DOHH2 (cell line): ENCODE measurements around the gene VEGFA.

Source experiments
- H3F3A ChIP-seq: fragments of 200-600 bp; sonication (generic), shearing (Covaris generic); 2 replicates; pipeline ENCODE4 v1.6.0; 2016; ENCODE audit warnings: antibody characterized with exemption, mild to moderate bottlenecking; ENCODE audit not compliant: control insufficient read depth, insufficient read depth
- H3K27ac ChIP-seq: fragments of 200-600 bp; sonication (generic); 2 replicates; pipeline ENCODE4 v1.5.1; 2014; ENCODE audit warnings: low read depth, mild to moderate bottlenecking, low read length, moderate library complexity
- H3K27me3 ChIP-seq: fragments of 200-600 bp; sonication (generic); 2 replicates; pipeline ENCODE4 v1.6.1; 2014; ENCODE audit warnings: mild to moderate bottlenecking, low read length, mixed read lengths; ENCODE audit not compliant: control insufficient read depth
- H3K36me3 ChIP-seq: fragments of 200-600 bp; sonication (generic); 2 replicates; pipeline ENCODE4 v1.6.1; 2014; ENCODE audit warnings: mild to moderate bottlenecking, low read length, moderate library complexity, mixed read lengths; ENCODE audit not compliant: control insufficient read depth
- H3K4me1 ChIP-seq: fragments of 200-600 bp; sonication (generic); 2 replicates; pipeline ENCODE4 v1.6.1; 2014; ENCODE audit warnings: mild to moderate bottlenecking, low read length, mixed read lengths; ENCODE audit not compliant: control insufficient read depth
- H3K4me2 ChIP-seq: fragments of 200-600 bp; sonication (generic); 2 replicates; pipeline ENCODE4 v1.6.0; 2014; ENCODE audit warnings: mild to moderate bottlenecking, low read length, moderate library complexity
- H3K4me3 ChIP-seq: fragments of 200-600 bp; sonication (generic); 2 replicates; pipeline ENCODE4 v1.5.1; 2014; ENCODE audit warnings: mild to moderate bottlenecking, low read length, mixed read lengths
- H3K79me2 ChIP-seq: fragments of 200-600 bp; sonication (generic); 2 replicates; pipeline ENCODE4 v1.6.1; 2014; ENCODE audit warnings: mild to moderate bottlenecking, low read length, mixed read lengths; ENCODE audit not compliant: control insufficient read depth
- H3K9me2 ChIP-seq: fragments of 200-600 bp; sonication (generic); replicated peaks from 2 replicates; pipeline ENCODE4 v1.6.1; 2014; ENCODE audit warnings: mild to moderate bottlenecking, low read length, mixed read lengths; ENCODE audit not compliant: control insufficient read depth
- H3K9me3 ChIP-seq: fragments of 200-600 bp; sonication (generic); 2 replicates; pipeline ENCODE4 v1.6.1; 2014; ENCODE audit warnings: antibody characterized with exemption, low read length, mixed read lengths; ENCODE audit not compliant: control insufficient read depth, insufficient read depth
- H4K20me1 ChIP-seq: fragments of 200-600 bp; sonication (generic); 2 replicates; pipeline ENCODE4 v1.6.0; 2014; ENCODE audit warnings: low read depth, mild to moderate bottlenecking, antibody characterized with exemption, low read length, moderate library complexity; ENCODE audit not compliant: control insufficient read depth, insufficient read depth
- EZH2phosphoT487 ChIP-seq: fragments of 200-600 bp; sonication (generic); IDR thresholded peaks from 2 replicates; pipeline ENCODE4 v1.6.1; 2017; ENCODE audit warnings: borderline replicate concordance, mild to moderate bottlenecking, antibody characterized with exemption, low read length, moderate library complexity, mixed read lengths
- TF ChIP-seq, protein P1 (sequence below): fragments of 200-600 bp; sonication (generic); IDR thresholded peaks from one replicate; pipeline ENCODE4 v1.5.1; 2014; ENCODE audit warnings: antibody characterized with exemption, mild to moderate bottlenecking, low read depth, low read length; ENCODE audit not compliant: poor library complexity, severe bottlenecking

VEGFA gene

DNA sequence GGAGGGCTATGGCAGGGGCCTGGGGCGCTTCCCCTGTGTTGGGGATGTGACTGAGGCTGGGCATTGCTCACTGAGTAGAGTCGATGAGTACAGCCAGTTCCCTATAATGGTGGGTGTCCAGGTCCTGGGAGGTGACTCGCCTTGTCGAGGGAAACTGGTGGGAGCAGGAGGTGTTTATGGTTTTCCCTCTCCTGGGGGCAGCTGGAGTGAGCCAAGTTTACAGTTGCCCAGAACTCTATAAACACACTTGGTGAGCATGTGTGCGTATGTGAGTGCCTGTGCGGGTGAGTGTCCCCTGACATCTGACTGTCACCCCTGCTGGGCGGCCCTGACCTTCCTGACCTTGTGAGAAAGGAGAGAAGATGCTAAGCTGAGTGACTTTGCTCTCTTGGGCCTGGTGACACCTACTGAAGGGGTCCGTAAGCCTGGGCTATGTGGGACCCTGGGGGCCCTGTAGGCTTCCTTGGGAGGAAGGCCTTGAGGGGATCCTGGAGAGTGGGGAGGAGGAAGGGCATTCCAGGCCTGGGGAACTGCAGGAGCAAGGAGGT is 65.9 kb downstream of the VEGFA start:
- Histone ChIP-seq H4K20me1 (no peaks in the 10 kb centered on the region), H3K9me3 (no peaks in the 10 kb centered on the region)

More for the DNA sequence above, 65.9 kb downstream of the VEGFA start:
- no peak overlapping the region for H3K4me2 ChIP-seq
- no peak overlapping the region for H3K27ac ChIP-seq
- H3K36me3 ChIP-seq: no peaks in the 10 kb centered on the region
- H3K4me3 ChIP-seq: no peak overlapping the region
- no peaks in the 10 kb centered on the region for H3K9me2 ChIP-seq
- peaks cover 17% of the 10 kb centered on the region; the same call in 1 of the 2 replicates for H3K27me3 ChIP-seq
- H3F3A ChIP-seq: no peaks in the 10 kb centered on the region
- no peaks in the 10 kb centered on the region for H3K79me2 ChIP-seq
- H3K4me1 ChIP-seq: no peaks in the 10 kb centered on the region
- TF ChIP-seq EZH2phosphoT487: no peak
- TF ChIP-seq, protein P1, sequence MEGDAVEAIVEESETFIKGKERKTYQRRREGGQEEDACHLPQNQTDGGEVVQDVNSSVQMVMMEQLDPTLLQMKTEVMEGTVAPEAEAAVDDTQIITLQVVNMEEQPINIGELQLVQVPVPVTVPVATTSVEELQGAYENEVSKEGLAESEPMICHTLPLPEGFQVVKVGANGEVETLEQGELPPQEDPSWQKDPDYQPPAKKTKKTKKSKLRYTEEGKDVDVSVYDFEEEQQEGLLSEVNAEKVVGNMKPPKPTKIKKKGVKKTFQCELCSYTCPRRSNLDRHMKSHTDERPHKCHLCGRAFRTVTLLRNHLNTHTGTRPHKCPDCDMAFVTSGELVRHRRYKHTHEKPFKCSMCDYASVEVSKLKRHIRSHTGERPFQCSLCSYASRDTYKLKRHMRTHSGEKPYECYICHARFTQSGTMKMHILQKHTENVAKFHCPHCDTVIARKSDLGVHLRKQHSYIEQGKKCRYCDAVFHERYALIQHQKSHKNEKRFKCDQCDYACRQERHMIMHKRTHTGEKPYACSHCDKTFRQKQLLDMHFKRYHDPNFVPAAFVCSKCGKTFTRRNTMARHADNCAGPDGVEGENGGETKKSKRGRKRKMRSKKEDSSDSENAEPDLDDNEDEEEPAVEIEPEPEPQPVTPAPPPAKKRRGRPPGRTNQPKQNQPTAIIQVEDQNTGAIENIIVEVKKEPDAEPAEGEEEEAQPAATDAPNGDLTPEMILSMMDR: no peak
